ENCODE measurements around the gene SCFD2.

GRCh38 chr4:53101191-53101581 lies 264.7 kb downstream of the SCFD2 start:
- TF ChIP-seq CTCF (IDR thresholded peaks at IDR 0.05; ENCODE audit: poor library complexity, severe bottlenecking) (no peak), TAF1 (IDR thresholded peaks at IDR 0.05; ENCODE audit: low read depth) (no peak)
